Measurements from ENCODE around the gene LEMD2.

- TF ChIP-seq FOXJ3 (CRISPR knock-in tag; IDR thresholded peaks at IDR 0.05), result no peak
- no peak for TF ChIP-seq E2F3 (CRISPR knock-in tag; IDR thresholded peaks at IDR 0.05)
- no peak for TF ChIP-seq TAF1 (IDR thresholded peaks at IDR 0.05; ENCODE audit: control insufficient read depth, extremely low read depth, insufficient read depth, low read length, severe bottlenecking)
- no peak for TF ChIP-seq TCF7L2 (IDR thresholded peaks at IDR 0.05; ENCODE audit: low read depth, low read length)
- TF ChIP-seq, protein P1, sequence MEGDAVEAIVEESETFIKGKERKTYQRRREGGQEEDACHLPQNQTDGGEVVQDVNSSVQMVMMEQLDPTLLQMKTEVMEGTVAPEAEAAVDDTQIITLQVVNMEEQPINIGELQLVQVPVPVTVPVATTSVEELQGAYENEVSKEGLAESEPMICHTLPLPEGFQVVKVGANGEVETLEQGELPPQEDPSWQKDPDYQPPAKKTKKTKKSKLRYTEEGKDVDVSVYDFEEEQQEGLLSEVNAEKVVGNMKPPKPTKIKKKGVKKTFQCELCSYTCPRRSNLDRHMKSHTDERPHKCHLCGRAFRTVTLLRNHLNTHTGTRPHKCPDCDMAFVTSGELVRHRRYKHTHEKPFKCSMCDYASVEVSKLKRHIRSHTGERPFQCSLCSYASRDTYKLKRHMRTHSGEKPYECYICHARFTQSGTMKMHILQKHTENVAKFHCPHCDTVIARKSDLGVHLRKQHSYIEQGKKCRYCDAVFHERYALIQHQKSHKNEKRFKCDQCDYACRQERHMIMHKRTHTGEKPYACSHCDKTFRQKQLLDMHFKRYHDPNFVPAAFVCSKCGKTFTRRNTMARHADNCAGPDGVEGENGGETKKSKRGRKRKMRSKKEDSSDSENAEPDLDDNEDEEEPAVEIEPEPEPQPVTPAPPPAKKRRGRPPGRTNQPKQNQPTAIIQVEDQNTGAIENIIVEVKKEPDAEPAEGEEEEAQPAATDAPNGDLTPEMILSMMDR (IDR thresholded peaks at IDR 0.05 in 2 of 3, conservative IDR thresholded peaks at IDR 0.05 in 1 of 3; ENCODE audit: insufficient read depth in 2 of 3, low read depth in 1 of 3, low read length in 3 of 3), result no peak
- TF ChIP-seq FOXM1 (IDR thresholded peaks at IDR 0.05; ENCODE audit: low read depth), result no peak
- no peak for TF ChIP-seq FOXM1 (CRISPR knock-in tag; IDR thresholded peaks at IDR 0.05; ENCODE audit: low read depth)
- TF ChIP-seq NUFIP1 (IDR thresholded peaks at IDR 0.05; ENCODE audit: partially characterized antibody), result no peak
- TF ChIP-seq NRF1 (conservative IDR thresholded peaks at IDR 0.05 in 1 of 2, IDR thresholded peaks at IDR 0.05 in 1 of 2), result no peak
Measured at GRCh38 chr6:33745548-33745947, 43.4 kb downstream of the LEMD2 start.

All from K562 (cell line).